GM18858 (cell line): ENCODE results near the gene ELAPOR1.

ENCODE experiments used
- ATAC-seq: cut with Tn5 transposase; IDR thresholded peaks from one replicate; pipeline ENCODE4 v1.9.1; 2021; ENCODE audit not compliant: unreplicated experiment

The ELAPOR1 gene

DNA sequence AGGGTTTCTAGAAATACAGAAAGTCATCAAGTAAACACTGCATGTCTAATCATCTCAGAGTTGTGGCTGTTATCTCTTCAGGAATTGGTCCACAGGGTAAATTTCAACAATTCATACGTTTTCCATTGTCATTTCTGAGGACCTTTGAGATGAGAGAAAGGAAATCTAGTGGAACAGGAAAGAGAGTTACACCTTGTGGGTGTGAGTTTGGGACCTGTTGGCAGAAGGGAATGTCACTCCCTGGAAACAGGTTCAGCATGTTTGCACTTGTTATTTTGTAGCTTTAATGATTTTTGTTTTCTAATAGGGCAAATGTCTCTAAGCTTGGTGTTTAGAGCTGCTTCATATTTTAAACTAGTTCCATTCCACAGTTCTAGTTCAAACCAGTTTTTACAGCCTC, 17.8 kb upstream of the ELAPOR1 start:
- ATAC-seq = no peak

DNA sequence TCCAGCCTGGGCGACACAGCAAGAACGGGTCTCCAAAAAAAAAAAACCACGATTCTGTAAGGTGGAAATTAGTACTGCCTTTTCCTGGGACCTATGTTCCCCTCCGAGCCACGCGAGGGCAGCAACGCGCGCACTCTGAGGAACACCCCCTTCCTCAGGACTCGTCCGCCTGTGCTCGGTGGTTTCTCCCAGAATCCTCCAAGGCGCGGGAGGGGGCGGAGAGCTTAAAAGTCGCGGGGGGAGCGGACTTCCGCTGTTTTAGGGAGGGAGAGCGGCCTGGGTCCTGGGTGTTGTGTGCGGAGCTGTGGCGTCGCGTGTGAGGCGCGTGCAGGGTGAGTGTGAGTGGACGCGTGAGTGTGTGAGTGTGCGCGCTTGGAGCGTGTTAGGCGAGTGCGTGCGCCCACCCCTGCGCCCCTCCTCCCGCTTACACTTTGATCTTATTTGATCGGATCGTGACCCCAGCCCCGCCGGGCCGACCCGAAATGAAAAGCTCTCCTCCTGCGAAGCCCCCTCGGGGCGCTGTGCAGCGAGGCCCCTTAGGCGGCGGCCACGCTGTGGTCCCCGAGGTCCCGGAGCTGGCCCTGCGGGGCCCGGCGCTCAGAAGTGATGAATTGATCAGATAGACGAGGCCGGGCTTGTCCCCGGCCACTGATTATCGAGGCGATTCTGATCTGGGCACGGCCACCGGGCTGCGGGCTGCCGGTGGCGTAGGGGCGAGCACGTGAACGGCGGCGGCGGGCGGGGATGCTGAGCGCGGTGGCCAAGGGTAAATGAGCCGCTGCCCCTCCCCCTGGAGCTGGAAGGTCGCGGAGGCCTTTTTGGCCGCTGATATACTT, 13.8 kb upstream of the ELAPOR1 start:
- peak; percentile 77 for ATAC-seq

DNA sequence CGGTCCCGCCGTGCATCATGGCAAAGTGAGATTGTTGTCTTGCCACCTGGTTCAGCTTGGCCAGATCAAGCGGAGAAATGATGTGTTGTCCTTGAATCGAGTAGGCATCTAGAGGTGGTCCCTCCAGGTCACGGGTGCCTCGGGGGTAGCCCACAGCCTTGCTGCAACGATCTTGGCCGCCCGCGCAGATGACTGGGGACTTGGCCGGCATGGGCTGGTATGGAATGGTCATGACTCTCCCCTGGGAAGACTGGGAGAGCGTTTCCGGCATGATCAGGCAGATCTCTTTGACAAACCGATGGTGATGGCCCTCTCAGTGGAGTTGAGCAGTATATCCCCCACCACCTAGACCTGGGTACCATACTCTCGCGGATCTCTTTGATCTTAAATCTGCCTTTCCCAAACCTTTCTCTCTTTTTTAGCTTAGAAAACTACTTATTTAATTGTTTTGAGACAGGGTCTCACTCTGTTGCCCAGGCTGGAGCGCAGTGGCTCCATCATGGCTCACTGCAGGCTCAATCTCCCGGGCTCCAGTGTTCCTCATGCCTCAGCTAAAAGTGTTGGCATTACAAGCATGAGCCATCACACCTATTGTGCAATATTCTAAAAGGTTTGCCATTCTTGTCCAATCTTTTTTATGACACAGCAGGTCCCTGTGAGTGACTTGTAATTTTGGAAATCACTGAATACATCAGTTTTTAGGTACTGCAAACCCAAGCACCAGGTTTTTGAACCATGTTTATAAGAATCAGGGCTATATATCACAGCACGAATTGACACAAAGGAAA, 9.4 kb upstream of the ELAPOR1 start:
- no peak for ATAC-seq

DNA sequence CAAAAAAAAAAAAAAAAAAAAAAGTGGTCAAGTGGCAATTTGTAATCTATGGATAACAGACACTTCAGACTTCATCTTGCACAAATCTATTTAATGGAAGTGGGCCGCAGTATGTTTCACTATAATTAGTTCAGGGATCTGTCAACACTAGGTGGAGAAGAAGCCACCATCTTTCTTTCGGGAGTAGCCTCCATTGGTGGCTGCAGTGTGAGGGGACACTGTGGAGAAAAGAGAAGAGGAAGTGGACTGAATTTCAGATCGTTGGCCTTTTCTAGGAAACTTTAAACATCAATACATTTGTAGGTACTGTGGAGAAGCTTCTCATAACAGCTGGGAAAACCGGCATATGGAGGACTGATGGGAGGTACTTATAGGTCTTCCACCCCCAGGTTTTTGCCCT, 8.0 kb upstream of the ELAPOR1 start:
- ATAC-seq = no peak

DNA sequence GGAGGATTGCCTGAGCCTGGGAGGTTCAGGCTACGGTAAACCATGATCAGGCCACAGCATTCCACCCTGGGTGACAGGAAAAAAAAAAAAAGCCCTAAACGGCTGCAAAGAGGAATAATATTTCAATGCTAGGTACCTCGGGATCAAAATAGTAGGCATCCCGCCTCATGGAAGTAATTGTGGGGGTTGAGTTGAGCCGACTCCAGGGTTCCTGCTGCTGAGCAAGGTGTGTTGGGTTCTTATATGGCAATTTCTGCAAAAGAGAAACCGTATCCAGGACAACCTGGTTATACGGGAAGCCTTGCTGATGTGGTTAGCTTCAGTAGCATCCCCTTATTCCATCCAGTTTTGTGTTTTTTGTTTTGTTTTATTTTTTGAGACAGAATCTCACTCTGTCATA, 6.1 kb upstream of the ELAPOR1 start:
- ATAC-seq = no peak

DNA sequence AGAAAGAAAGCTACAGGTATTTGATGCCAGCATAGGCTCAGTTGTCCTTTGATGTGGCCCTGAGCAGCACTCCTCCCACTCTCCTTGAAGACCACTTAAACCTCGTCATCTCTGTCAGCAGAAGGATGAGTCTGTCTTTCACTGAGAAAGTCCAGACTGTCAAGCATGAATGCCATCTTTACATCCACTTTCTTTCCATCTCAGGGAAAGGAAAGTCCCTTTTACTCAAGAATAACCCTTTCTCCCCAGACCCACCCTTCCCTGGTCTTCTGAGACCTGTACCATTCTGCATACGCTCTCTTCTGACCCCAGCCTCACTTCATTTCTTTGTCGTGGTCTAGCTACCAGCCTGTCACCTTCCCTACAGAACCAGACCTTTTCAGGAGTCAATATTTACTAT, 4.0 kb upstream of the ELAPOR1 start:
- no peak for ATAC-seq

DNA sequence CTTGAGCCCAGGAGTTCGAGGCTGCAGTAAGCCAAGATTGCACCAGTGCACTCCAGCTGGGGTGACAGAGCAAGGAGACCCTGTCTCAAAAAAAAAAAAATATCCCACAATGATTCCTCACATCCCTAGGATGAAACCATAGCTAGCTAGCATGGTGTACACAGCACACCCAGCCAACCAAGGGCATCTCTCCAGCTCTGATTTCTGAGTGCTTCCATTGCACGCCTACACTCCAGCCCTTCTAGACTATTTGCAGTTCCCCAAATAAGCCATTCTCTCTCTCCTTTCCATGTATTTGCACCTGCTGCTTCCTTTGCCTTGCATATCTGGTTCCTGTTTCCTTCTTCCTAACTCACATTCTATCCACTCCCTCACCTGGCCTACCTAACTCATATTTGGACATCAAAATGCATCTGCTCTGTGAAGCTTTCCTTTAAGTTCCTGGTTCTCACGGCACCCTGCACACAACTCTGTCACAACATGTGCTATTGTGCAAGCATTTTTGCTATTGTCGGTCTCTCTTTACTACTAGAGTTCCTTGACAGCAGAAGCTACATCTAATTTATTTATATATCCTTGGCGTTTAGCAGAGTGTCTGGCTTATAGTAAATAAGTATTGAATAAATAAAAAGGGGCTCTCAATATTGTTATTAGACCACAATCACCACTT, 2.4 kb upstream of the ELAPOR1 start:
- no peak for ATAC-seq

DNA sequence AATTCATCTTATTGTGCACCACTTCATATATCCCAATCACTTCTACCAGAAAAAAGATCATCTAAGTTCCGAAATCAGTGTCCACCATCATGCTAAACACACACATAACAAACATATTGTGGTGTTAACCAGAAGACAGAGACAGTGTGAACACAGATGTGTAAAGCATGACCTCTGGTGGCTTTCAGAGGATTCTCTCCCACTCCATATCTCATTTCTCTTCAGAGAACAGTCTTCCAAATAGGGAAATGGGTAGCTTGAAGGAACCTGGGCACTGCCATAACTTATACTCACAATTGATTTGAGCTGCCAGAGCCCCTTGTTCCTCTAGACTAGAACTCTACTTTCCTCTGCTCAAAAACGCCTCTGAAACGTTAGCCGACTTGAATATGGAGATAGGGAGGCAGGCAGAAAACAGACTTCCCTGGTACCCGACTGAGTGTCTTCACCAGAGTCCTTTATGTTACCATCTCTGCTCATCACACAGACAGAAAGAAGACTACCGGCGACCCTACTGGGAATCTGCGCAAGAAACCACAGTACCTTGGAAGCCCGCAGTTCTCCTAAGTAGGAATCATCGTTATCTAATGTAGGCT, 1.8 kb upstream of the ELAPOR1 start:
- peak; percentile 38 for ATAC-seq

DNA sequence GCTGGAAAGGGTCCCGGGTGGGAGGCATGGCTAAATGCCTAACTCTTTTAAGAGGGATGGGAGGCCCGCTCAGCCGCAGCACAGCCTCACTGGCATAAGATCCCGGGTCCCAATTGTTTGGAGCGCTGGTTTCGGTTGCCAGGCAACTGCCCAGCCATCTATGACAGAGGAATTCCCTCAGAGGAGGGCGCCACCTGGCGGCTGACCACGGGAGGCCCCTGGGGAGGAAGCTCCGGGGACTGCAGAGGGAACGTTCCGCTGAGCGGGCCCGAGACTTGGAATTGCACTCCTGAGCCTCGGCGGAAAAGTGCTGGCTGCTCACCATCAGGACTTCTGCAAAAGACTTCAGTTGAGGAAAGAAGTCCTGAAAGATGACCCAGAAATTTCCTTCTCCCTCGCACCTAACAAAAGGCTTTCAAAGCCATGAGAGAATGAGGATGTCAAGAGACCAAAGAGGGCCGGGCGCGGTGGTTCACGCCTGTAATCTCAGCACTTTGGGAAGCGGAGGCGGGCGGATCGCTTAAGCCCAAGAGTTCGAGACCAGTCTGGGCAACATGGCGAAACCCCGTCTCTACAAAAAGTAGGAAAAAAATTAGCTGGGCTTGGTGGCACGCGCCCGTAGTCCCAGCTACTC, 1.1 kb upstream of the ELAPOR1 start:
- peak; percentile 41 for ATAC-seq

DNA sequence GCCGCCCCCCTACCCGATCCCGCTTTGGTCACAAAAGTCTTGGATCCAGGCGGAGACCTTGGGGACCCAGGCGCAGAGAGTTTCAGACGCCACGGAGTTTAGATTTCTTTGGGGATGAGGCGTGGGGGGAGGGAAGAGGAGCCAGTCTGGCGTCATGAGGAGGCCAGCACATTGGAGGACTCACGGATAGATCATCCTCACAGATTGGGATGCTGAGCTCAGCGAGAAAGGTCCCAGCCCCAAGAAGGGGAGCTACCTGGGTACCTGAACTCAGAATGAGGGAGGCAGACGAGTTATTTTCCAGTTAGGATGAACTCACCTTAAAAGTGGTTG, 393 bp downstream of the ELAPOR1 start:
- no peak for ATAC-seq

DNA sequence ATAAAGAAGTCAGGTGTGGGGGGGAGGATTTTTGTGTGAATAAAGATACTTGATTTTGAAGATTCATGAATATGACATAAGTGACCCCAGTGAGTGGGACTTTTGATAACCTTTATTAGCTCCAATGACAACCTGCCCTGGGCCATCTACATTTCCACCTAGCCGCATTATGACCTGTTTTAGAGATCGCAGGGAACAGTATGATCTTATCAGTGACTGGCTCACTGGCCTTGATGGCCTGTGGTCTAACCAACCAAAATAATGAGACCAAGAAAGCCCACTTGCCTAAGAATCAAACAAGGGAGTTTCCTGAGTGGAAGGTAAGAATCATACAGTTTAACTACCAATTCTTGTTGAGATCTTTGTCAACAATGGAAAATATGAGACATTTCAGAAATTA, 1.8 kb downstream of the ELAPOR1 start:
- ATAC-seq = no peak

DNA sequence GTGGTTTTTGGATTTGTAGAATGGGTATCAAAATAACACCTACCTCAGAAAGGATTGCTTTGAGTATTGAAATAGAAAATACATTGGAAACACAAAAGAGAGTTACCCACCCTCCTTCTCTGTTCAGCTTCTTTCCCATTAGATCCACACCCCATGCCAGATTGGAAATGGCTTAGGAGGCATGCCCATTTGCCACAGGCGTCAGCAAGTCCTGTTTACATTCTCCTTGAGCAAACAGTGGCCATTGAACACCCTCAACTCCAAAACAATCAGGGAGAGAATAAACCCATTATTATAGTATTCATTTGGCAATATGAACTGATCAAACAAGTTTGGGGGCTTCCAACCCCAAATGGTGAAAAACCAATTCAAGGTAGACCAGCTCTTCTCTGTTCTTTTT, 2.4 kb downstream of the ELAPOR1 start:
- ATAC-seq = no peak

DNA sequence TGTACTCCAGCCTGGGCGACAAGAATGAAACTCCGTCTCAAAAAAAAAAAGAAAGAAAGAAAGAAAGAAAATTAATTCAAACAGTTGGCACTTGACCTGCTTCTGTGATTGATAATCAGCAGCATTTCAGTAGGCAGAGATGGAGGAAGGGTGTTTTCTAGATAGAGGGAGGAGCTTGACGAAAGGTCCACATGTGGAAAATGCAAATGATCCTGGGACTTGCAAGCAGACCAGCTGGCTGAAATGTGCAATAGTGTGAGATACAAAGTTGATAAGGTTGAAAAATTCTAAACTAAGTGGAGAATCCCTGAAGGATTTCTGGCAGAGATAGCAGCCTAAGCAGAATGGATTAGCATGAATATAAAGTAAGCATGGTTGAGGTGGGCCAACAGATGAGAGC, 4.2 kb downstream of the ELAPOR1 start:
- no peak for ATAC-seq

DNA sequence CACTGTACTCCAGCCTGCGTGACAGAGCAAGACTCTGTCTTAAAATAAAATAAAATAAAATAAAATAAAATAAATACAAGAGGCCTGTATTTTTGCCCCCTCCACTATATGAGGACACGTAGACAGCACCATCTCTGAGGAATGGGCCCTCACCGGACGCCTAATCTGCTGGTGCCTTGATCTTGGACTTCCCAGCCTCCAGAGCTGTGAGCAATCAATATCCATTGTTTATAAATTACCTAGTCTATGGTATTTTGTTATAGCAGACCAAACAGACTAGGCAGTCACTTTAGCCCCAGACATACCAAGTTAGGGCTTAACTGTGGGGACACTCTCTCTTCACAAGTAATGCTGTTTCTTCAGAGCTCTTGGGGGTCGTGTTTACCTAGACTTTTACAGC, 6.4 kb downstream of the ELAPOR1 start:
- ATAC-seq = no peak

DNA sequence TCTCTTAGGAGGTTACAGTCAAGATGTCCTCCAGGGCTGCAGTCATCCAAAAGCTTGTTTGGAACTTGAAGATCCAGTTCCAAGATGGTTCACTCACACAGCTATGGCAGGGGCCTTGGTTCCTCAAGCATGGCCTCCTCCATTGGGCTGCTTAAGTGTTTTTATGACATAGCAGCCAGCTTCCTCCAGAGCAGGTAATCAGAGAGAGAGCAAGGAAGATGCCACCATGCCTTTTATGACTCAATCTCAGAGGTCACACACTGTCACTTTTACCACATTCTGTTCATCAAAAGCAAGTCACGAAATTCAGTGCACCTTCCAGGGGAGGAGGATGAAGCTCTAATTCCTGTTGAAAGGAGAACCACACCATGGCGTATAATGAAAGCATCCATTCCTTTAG, 17.1 kb downstream of the ELAPOR1 start:
- no peak for ATAC-seq

DNA sequence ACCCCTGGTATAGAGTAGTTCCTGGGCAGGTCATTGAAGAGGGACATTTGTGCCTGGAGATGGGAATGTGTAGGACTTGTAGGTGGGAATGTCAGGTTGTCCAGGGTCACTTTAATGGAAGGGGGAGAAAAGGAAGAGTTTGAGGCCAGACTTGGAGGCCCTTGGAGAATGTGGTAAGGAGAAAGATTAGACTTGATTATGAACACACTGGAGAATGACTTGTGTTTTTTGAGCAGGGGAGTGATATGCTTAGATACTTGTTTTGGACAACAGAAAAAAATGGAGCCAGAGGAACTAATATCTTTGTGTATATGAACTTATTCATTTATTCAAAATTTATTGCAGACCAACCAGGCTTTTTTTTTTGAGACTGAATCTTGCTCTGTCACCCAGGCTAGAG, 17.9 kb downstream of the ELAPOR1 start:
- ATAC-seq = no peak

DNA sequence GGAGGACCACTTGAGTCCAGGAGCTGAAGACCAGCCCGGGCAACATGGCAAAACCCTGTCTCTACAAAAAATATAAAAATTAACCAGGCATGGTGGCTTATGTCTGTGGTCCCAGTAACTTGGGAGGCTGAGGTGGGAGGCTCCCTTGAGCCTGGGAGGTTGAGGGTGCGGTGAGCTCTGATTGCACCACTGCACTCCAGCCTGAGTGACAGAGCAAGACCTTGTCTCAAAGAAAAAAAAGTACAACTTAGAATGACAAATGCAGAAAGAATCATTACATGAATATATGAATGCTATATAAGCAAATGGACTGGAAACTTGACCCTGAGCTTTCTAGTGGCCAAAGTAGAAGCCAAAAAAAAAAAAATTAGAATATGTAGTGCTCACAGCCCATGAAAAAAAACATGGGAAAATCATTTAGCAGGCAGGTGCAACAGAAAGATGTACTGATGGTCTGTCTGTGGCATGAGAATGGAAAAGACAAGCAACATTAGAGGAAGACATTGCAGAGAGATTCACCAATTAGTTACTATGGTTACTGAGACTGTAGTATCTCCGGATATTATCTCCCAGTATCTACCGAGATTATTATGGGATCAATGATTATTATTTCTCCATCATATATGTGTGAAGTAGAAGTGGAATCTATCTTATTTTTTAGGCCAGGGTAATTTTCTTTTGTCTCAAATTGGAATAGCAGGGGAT, 19.2 kb downstream of the ELAPOR1 start:
- no peak for ATAC-seq

DNA sequence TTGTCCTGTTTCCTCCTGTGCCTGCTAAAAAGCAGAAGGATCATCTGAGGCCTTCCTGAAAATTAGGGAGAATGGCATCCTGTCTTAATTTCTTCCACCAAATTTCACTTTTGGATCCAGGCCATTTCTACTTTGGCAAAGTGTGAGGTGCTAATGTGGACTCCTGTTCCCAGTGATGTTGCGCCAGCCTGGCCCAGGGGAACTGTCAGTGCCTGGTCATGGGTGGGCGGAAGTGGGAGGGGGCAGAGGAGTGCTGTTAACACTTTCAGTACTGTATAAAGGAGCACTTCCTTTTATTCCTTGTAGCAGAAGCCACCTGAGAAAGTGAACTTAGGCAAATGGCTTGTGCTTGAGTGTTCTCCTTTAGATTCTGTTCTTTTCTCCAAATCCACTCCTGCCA, 19.9 kb downstream of the ELAPOR1 start:
- no peak for ATAC-seq

DNA sequence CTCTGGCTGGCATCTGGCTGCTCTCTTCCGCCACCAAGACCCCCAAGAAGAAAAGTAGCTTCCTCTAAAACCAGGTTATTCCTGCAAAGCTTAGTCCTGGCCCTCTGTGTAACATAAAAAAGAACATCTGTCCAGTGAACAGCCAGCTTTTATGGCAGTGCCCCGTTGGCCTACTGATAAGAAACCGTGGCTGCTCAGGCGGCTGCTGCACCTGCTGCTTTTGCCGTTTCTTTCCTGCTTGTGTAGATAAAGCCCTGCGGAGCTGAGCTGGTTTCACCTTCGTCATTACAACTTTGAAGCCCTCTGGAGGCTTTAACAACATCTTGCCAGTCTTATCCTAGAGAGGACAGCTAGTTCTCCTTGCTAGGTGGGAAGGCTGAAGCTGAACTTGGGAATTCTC, 20.5 kb downstream of the ELAPOR1 start:
- no peak for ATAC-seq

DNA sequence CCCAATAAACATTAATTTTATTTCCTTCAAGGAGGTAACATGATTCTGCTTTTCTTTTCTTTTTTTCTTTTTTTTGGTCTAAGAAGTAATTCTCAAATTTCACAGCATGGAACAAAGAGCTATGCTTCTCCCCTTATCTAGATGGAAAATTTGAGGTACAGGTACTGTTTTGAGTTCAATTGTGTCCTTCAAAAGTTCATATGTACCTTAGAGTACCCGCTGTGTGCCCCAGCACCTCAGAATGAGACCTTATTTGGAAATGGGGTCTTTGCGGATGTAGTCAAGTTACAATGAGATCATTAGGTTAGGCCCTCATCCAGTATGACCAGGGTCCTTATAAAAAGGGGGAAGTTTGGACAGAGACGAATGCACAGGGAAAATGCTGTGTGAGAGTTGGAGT, 22.0 kb downstream of the ELAPOR1 start:
- no peak for ATAC-seq

DNA sequence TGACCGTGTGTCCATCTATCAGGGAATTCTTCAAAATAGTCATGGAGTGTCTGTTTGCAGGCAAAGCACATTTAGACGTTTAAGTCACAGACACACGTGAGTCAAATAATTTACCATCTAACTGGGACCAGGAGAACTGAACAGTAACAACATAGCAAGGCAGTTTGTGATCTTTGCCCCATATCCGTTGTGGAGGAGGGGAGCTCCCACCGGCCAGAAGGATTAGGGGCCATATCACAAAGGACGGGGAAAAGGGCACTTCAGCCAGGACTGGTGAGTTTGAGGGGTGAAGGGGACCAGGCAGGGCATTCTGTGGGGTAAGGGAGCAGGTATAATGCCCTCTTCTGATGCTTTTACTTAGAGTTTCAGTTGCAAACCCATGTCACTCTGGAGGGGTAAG, 22.9 kb downstream of the ELAPOR1 start:
- no peak for ATAC-seq
